Esophagus squamous epithelium (tissue), 5 donors: Measurements from ENCODE around the gene ARHGAP26. TPM values are rescaled to one million over a fixed set of nuclear protein-coding genes. Genes with fewer than 3 reads are reported as not detected.
A peak's percentile ranks its signal among the peaks of the same experiment; 100 is the strongest.

Experiments used
- DNase-seq: peaks from one replicate; lab custom pipeline; 2025; lab: John Stamatoyannopoulos, UW
- H3K27ac ChIP-seq, 4 donors: fragments of 200-600 bp; sonication (generic); one replicate each; pipeline ENCODE4 v1.5.1; 2016 to 2019; ENCODE audit warnings: mild to moderate bottlenecking in 1 of 4
- H3K27me3 ChIP-seq, 4 donors: fragments of 200-600 bp; sonication (generic); 1 replicate in 3 of 4; 2 replicates in 1 of 4; pipeline versions ENCODE4 v1.5.1 to v1.6.0; 2017 to 2021; ENCODE audit warnings: antibody characterized with exemption in 1 of 4
- H3K36me3 ChIP-seq, 3 donors: fragments of 200-600 bp; sonication (generic); one replicate each; pipeline ENCODE4 v1.5.1; 2016 to 2019
- H3K4me1 ChIP-seq, 3 donors: fragments of 200-600 bp; sonication (generic); one replicate each; pipeline ENCODE4 v1.5.1; 2017 to 2019
- H3K4me3 ChIP-seq, 4 donors: fragments of 200-600 bp; sonication (generic); 1 replicate in 3 of 4; 2 replicates in 1 of 4; pipeline ENCODE4 v1.5.1; 2016 to 2019; ENCODE audit warnings: mild to moderate bottlenecking in 2 of 4, moderate library complexity in 1 of 4
- H3K9me3 ChIP-seq, 3 donors: fragments of 200-600 bp; sonication (generic); one replicate each; pipeline ENCODE4 v1.5.1; 2016 to 2019
- POLR2A ChIP-seq, 4 donors: fragments of 450-650 bp; IDR thresholded peaks; one replicate each; pipeline ENCODE4 v1.6.1; 2017; ENCODE audit warnings: antibody characterized with exemption in 4 of 4, mild to moderate bottlenecking in 4 of 4, moderate library complexity in 3 of 4
- WGBS, 2 donors: methylation state at CpG; one replicate each; pipeline ENCODE4 v1.1.5; 2018; 5-methylcytosine and 5-hydroxymethylcytosine counted together
- intact Hi-C: fragments of 100-400 bp; cut with DNase I; formaldehyde crosslinking; loops from one replicate; pipeline ENCODE4 v1.15.0; 2022
- total RNA-seq, 4 donors: library from RNA; depleted of rRNA; stranded (reverse); fragments of >200 nt; gene quantifications; one replicate each; pipeline ENCODE4 v1.1.0, GENCODE V29; 2016
- TF ChIP-seq, protein P1 (sequence below), 6 experiments: fragments of 450-650 bp in 4 of 6; fragments of 200-600 bp in 2 of 6; sonication (generic) in 2 of 6; IDR thresholded peaks; one replicate each; pipeline ENCODE4 v1.5.1; 2016 to 2019; ENCODE audit warnings: antibody characterized with exemption in 6 of 6, mild to moderate bottlenecking in 4 of 6, moderate library complexity in 4 of 6
- donor health status: DM: yes; HTN: yes; CAD: no.

The ARHGAP26 gene
- total RNA-seq, 4 donors from 2014 or later, result 4.4 to 18.7 (median 15.4) TPM

DNA sequence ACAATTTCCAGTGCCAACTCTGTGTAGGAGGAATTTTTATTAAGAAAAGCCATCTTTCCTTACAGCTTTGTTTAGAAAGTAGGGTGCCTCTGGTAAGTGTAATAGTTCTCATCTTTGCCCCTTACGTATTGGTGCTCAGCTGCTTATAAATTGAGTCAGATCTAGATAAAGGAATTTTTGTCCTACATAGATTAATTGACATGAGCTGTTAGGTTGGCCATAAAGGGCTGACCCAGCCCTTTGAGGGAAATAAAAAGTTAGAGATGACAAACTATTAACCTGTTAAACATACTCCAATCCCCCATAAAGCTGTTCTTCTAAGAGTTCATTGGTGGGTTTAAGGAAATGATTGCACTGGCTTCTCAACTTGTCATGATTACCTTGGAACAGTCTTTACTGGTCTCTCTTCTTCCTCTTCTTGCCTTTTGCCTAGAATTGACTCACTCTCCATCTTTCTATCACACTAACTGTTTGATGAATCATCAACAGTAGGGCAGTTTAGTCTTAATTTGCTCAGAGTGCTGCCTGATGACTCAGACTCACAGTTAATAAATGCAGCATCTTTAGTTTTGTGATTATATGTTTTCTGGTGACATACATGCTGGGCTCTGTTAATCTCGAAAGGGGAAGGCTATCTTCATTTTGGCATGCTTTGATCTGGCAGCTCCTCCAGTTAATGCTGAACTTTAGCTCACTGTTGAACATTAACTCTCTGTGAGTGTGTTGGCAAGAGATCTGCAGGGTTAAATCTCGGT is 51.7 kb downstream of the ARHGAP26 start:
- Histone ChIP-seq H3K27me3 (no peaks in the 10 kb centered on the region), H3K9me3 (no peaks in the 10 kb centered on the region), H3K27ac (peak overlapping the region in 1 of 4 donors; percentile 3), H3K4me3 (no peak overlapping the region), H3K36me3 (no peaks in the 10 kb centered on the region), H3K4me1 (peaks cover 23 to 74% (median 41%) of the 10 kb centered on the region in 3 donors)
- intact Hi-C loops, result no loop called here
- 25 to 49% methylated on average over 3 of the region's 3 CpGs for WGBS, 2 donors
- TF ChIP-seq POLR2A (IDR thresholded peaks at IDR 0.05), result no peak
- TF ChIP-seq, protein P1, sequence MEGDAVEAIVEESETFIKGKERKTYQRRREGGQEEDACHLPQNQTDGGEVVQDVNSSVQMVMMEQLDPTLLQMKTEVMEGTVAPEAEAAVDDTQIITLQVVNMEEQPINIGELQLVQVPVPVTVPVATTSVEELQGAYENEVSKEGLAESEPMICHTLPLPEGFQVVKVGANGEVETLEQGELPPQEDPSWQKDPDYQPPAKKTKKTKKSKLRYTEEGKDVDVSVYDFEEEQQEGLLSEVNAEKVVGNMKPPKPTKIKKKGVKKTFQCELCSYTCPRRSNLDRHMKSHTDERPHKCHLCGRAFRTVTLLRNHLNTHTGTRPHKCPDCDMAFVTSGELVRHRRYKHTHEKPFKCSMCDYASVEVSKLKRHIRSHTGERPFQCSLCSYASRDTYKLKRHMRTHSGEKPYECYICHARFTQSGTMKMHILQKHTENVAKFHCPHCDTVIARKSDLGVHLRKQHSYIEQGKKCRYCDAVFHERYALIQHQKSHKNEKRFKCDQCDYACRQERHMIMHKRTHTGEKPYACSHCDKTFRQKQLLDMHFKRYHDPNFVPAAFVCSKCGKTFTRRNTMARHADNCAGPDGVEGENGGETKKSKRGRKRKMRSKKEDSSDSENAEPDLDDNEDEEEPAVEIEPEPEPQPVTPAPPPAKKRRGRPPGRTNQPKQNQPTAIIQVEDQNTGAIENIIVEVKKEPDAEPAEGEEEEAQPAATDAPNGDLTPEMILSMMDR (IDR thresholded peaks at IDR 0.05), result no peak
- no peak for DNase-seq

DNA sequence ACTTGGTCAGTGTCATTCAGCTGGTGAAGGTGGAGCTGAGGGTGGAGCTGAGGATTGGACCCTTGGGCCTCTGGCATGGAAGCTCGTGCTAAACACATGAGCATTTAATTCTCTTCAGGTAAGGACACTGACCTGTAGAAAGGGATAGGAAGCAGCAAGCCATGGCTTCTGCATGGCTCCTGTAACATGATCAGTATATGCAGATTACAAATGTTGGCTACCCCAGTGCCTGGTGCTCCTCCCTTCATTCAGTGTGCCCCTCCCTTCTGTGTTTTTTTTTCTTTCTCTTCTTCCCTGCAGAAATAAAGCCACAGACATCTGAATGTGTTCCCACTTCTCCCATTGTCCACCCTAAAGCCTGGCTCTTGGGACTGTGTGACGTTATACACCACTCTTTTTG is 52.9 kb downstream of the ARHGAP26 start:
- DNase-seq, result no peak
- no peak overlapping the region for H3K4me3 ChIP-seq
- no peak for TF ChIP-seq POLR2A (IDR thresholded peaks at IDR 0.05)
- TF ChIP-seq, protein P1 (IDR thresholded peaks at IDR 0.05), result no peak
- H3K27me3 ChIP-seq, result no peaks in the 10 kb centered on the region
- no peaks in the 10 kb centered on the region for H3K36me3 ChIP-seq
- peaks cover 15 to 74% (median 36%) of the 10 kb centered on the region in 3 donors for H3K4me1 ChIP-seq
- no peaks in the 10 kb centered on the region for H3K9me3 ChIP-seq
- 57% methylated on average over 2 of the region's 2 CpGs for WGBS, 2 donors
- intact Hi-C loops, result no loop called here
- no peak overlapping the region for H3K27ac ChIP-seq

DNA sequence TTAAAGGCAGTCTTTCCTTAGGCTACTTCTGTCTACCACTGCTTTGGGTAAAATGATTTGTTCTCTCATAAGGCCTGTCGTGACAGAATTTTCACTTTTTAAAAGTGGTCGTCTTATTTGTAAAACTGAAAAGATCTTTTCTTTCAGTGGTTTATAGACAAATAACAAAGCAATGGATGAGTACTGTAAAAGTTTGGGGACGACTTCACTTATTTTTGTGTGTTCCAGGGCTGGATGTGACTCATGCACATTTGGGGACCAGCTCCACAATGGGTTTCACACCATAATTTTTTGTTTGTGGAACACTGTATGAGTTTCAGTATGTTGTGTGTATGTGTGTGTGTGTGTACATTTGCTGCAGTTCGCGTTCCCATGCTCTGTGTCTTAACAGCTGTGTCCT is 53.6 kb downstream of the ARHGAP26 start:
- Histone ChIP-seq H3K27ac (no peak overlapping the region), H3K4me3 (no peak overlapping the region), H3K4me1 (peaks cover 11 to 74% (median 29%) of the 10 kb centered on the region in 3 donors), H3K27me3 (no peaks in the 10 kb centered on the region), H3K36me3 (no peaks in the 10 kb centered on the region), H3K9me3 (no peaks in the 10 kb centered on the region)
- intact Hi-C loops, result no loop called here
- TF ChIP-seq, protein P1 (IDR thresholded peaks at IDR 0.05), result no peak
- no peak for TF ChIP-seq POLR2A (IDR thresholded peaks at IDR 0.05)
- no peak for DNase-seq
- WGBS, 2 donors, result 49 to 71% methylated on average over 5 of the region's 5 CpGs

DNA sequence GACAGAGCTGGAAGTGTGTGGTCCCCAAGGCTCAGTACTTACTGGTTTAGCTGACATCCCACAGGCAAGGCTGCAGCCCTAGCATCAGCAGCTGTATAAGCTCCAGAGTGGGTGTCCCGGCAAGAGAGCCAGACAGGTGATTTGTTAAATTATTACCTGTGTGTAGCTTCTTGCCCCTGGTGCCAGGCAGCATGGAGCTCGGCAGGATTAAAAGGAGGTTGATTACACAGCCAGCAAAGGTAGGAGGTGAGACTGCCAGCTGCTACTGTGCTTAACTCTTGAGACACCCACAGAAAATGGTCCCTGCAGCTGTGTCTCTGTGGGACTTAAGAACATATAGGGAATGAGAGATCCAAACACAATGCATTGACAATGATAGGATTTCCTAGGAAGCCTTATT is 54.2 kb downstream of the ARHGAP26 start:
- DNase-seq, result no peak
- Histone ChIP-seq H3K4me3 (no peak overlapping the region), H3K27ac (no peak overlapping the region), H3K9me3 (no peaks in the 10 kb centered on the region), H3K4me1 (peaks cover 11 to 74% (median 24%) of the 10 kb centered on the region in 3 donors), H3K36me3 (no peaks in the 10 kb centered on the region), H3K27me3 (no peaks in the 10 kb centered on the region)
- TF ChIP-seq, protein P1 (IDR thresholded peaks at IDR 0.05), result no peak
- TF ChIP-seq POLR2A (IDR thresholded peaks at IDR 0.05), result no peak
- 0 to 51% methylated on average over 1 to 2 of the region's 2 CpGs for WGBS, 2 donors
- intact Hi-C loops, result no loop called here

DNA sequence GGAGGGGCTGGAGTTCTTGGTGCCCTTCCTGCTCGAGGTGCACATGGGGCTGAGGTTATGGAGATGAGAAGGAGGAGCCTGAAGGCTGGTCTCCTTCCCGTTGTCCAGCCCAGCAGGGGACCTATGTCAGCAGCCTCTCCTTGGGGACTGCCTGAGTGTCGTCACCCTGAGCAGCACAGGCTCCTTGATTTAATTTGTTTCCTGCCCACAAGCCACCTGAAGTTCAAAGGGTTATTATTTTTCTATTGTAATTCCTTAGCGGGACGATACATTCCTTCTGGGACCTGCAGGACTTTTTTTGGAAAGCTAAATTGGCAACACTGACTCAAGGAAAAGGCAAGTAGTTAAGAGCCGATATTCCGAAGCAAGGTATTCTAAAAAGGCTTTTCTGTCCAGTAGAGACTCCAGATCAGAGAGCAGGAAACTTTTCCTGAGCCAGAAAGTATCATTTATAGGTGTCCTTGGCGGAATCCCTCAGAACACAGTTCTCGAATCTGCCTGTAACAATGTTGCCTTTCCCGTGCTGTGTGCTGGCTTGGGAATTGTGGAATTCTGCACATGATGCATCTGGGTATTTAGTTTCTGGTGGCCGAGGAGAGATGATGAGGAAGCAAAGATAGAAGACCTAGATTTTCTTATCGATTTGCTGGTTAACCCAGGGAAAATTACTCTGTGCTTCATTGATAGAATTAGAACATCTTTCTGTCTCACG is 55.4 kb downstream of the ARHGAP26 start:
- H3K36me3 ChIP-seq, result no peaks in the 10 kb centered on the region
- TF ChIP-seq POLR2A (IDR thresholded peaks at IDR 0.05), result no peak
- TF ChIP-seq, protein P1 (IDR thresholded peaks at IDR 0.05), result no peak
- H3K4me1 ChIP-seq, result peaks cover 11 to 78% (median 23%) of the 10 kb centered on the region in 3 donors
- H3K4me3 ChIP-seq, result no peak overlapping the region
- WGBS, 2 donors, result 61 to 77% methylated on average over 10 to 13 of the region's 13 CpGs
- DNase-seq, result no peak
- no peaks in the 10 kb centered on the region for H3K9me3 ChIP-seq
- H3K27me3 ChIP-seq, result no peaks in the 10 kb centered on the region
- peak overlapping the region in 2 of 4 donors; percentile 37 to 40 for H3K27ac ChIP-seq
- intact Hi-C loops, result no loop called here
